GM12801 (cell line): ENCODE data around the gene CABP4.

Experiments
- CTCF ChIP-seq: IDR thresholded peaks from one replicate; pipeline ENCODE4 v1.5.1; 2011; ENCODE audit warnings: control low read depth; ENCODE audit not compliant: insufficient read length; ENCODE audit errors: extremely low read depth

CABP4 gene

DNA sequence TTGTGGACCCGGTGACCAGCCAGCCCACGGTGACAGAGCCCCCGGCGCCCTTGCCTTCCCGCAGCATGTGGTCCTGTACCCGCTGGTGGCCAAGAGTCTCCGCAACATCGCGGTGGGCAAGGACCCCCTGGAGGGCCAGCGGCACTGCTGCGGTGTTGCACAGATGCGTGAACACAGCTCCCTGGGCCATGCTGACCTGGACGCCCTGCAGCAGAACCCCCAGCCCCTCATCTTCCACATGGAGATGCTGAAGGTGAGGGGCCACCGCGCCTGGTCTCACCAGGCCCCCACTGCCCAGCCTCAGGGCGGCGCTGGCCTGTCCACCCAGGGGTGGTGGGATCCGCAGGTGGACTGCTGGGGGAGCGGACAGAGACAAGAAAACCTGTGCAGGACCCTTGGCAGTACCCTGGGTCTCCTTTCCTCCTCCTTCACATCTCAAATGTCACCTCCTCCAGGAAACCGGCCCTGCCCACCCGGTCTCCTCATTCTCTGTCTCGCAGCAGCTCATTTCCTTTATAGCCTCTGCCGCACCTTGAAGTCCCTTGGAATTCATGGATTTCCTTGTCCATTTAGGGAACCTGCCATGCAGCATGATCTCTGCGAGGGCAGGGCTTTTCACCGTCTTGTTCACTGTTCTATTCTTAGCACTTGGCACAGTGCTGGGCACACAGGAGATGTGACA lies 34.2 kb downstream of the CABP4 start:
- no peak for TF ChIP-seq CTCF

GRCh38 chr11:67489885-67490726 lies 35.0 kb downstream of the CABP4 start:
- no peak for TF ChIP-seq CTCF

DNA sequence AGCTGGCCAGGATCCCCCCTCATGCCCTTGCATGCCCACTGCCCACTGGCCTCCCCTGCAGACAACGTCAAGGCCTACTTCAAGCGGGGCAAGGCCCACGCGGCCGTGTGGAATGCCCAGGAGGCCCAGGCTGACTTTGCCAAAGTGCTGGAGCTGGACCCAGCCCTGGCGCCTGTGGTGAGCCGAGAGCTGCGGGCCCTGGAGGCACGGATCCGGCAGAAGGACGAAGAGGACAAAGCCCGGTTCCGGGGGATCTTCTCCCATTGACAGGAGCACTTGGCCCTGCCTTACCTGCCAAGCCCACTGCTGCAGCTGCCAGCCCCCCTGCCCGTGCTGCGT lies 35.5 kb downstream of the CABP4 start:
- TF ChIP-seq CTCF, result no peak

DNA sequence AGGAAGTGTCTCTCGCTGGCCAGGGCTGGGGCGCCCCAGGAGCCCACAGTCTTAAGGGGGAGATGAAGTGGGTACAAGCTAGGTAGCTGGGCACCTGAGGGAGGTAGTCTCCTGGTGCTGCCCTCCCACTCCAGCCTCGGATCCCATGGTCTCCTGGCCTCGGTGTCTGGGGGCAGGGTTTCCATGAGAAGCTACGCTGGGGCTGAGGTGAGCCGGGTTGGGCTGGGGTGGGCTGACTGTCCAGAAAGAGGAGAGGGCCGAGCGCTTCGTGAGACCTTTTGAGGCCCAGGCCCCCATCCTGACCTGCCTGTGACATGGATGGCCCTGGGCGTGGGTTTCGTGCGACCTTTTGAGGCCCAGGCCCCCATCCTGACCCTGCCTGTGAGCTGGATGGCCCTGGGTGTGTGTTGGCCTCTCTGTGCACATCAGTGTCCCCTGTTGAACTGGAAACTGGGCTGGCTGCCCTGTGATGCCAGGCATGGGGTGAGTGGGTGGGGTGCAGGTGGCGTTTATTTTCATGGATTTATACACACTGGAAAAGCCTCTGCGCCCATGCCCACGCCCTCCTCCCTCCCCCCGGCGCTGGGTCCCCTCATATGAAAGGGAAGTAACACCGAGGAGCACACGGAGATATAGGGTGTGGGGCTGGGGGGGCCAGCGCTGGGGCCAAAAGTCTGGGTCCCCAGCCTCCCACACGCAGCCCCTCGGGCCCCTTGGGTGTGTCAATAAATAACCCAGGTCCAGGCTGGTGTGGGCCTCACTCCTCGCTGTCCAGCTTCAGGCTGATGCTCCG lies 36.3 kb downstream of the CABP4 start:
- no peak for TF ChIP-seq CTCF

GRCh38 chr11:67492069-67492727 lies 37.0 kb downstream of the CABP4 start:
- TF ChIP-seq CTCF, result no peak

DNA sequence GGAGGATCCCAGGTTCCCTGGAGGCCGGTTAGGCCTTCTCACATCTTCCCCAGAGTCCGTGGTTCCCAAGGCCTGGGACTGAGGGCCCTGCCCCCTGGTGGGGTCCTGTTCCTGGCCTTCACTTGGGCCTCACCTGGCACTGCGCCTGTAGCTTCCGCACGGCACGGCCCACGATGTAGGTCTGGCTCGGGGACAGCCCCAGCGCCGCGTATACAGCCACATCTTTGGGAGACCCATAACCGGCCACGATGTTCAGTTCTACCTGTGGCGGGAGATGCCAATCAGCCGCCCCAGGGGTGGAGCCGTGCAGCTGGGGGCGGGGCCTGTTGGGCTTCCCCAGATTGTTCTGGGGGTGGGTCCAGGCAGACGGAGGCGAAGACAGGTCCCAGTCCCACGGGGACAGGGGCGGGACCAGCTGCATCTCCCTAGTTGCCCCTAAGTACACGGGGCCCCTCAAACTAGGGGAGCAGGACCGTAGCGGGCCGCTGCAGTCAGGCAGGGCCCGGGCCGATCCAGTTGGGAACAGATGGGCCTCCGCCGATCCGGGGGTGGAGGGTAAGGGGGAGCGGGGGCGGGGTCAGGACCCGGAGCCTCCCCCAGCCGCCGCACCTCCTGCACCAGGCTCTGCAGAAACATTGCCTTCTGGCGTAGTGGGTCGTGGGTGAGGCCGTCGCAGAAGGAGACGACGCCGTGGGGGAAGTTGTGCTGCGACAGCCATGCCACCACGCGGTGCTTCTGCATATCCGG lies 37.8 kb downstream of the CABP4 start:
- no peak for TF ChIP-seq CTCF
